Measurements from ENCODE around the gene MEGF11.

DNA sequence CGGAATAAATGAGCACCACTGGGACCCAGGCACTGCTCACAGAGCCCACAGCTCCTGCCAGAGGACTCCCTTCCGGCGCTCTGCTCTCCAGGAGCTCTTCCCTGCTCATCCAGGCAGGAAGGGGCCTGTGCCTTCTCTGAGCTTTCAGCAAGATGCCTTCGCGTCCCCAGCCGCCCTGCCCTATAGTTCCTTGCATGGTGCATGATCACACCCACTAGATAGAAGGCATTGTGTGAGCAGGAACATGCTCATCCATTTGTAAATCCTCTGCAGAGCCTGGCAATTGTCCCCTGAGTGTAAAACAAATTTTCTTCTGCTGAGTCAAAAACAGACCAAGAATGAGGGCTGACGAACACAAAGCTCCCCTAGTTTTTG lies 181.6 kb downstream of the MEGF11 start:
- TF ChIP-seq EZH2 (IDR thresholded peaks at IDR 0.05) (no peak), POLR2AphosphoS5 (IDR thresholded peaks at IDR 0.05; ENCODE audit: borderline replicate concordance, low read depth, low read length) (no peak), FOXP2 (optimal IDR thresholded peaks at IDR 0.05; ENCODE audit: control extremely low read depth, extremely low read length, insufficient read depth) (no peak)
